Heart left ventricle (tissue), 16 donors: ENCODE measurements around the gene APBB1. TPM values are rescaled to one million over a fixed set of nuclear protein-coding genes. Genes with fewer than 3 reads are reported as not detected.

ENCODE experiments used
- ATAC-seq, 4 donors: fragments of 200-7000 bp; cut with Tn5 transposase; one replicate each; pipeline ENCODE4 v1.9.1; 2020 to 2022; ENCODE audit warnings: moderate library complexity in 4 of 4, mild to moderate bottlenecking in 3 of 4, moderate number of reproducible peaks in 1 of 4
- DNase-seq, 5 donors: peaks; one replicate each; pipeline ENCODE4 v3.0.0-alpha.2; 2020
- H3K27ac ChIP-seq, 12 donors: fragments of 200-600 bp; sonication (generic) in 4 of 12; one replicate each; pipeline versions ENCODE4 v1.5.0 to v1.8.0; 2016 to 2022; ENCODE audit warnings: mild to moderate bottlenecking in 2 of 12
- H3K27me3 ChIP-seq, 9 donors: fragments of 200-600 bp; sonication (generic) in 2 of 9; one replicate each; pipeline versions ENCODE4 v1.5.1 to v1.8.0; 2016 to 2022; ENCODE audit warnings: mild to moderate bottlenecking in 3 of 9
- H3K36me3 ChIP-seq, 9 donors: fragments of 200-600 bp; sonication (generic) in 2 of 9; one replicate each; pipeline versions ENCODE4 v1.5.0 to v1.8.0; 2018 to 2022; ENCODE audit warnings: mild to moderate bottlenecking in 2 of 9
- H3K4me1 ChIP-seq, 12 donors: fragments of 200-600 bp; sonication (generic) in 4 of 12; one replicate each; pipeline versions ENCODE4 v1.5.0 to v1.8.0; 2016 to 2022; ENCODE audit warnings: mild to moderate bottlenecking in 3 of 12
- H3K4me3 ChIP-seq, 12 donors: fragments of 200-600 bp; sonication (generic) in 4 of 12; one replicate each; pipeline versions ENCODE4 v1.5.0 to v1.8.0; 2017 to 2022; ENCODE audit warnings: mild to moderate bottlenecking in 9 of 12, moderate library complexity in 4 of 12
- H3K9me3 ChIP-seq, 12 donors: fragments of 200-600 bp; sonication (generic) in 4 of 12; one replicate each; pipeline versions ENCODE4 v1.5.0 to v1.8.0; 2016 to 2022; ENCODE audit warnings: mild to moderate bottlenecking in 1 of 12
- CTCF ChIP-seq, 12 donors: fragments of 200-600 bp; sonication (generic) in 4 of 12; IDR thresholded peaks; one replicate each; pipeline versions ENCODE4 v1.5.0 to v1.8.0; 2018 to 2022; ENCODE audit warnings: antibody characterized with exemption in 12 of 12, mild to moderate bottlenecking in 5 of 12
- POLR2A ChIP-seq, 2 donors: fragments of 450-650 bp; IDR thresholded peaks; one replicate each; pipeline ENCODE4 v1.6.1; 2017; ENCODE audit warnings: antibody characterized with exemption in 2 of 2, mild to moderate bottlenecking in 2 of 2, moderate library complexity in 2 of 2
- WGBS, 4 donors: extraction: QIAGEN DNeasy Blood & Tissue Kit in 2 of 4; methylation state at CpG; one replicate each; pipeline versions ENCODE4 v1.1.5 to v1.1.7; 2013 to 2018; 5-methylcytosine and 5-hydroxymethylcytosine counted together
- intact Hi-C, 10 donors: fragments of 100-400 bp; cut with DNase I; formaldehyde crosslinking; loops; one replicate each; pipeline versions ENCODE4 v1.11.1 to v1.14.2; 2022
- polyA plus RNA-seq, 2 donors: library from polyadenylated mRNA; stranded (reverse); fragments of 200-250 nt; gene quantifications; one replicate each; pipeline ENCODE4 v1.2.3, GENCODE V29; 2013
- total RNA-seq, 9 donors: library from RNA; depleted of rRNA in 2 of 9; stranded (reverse); fragments of >200 nt in 2 of 9; fragmentation: NEBNext Ultra II Directional in 3 of 9; extraction: Animal tissue kit (Norgen Biotek cat#: 25700) in 3 of 9; gene quantifications; one replicate each; pipeline versions ENCODE4 v1.1.0 to v1.2.4, GENCODE V29; 2016 to 2023
- donor health status: ischemic (EF 13 %, LVEDD 7.1; RV severe dilation, severe dysfunction).
- donor health status: healthy with polysubstance abuse.
- donor health status: DM: no; HTN: yes; CAD: no.
- donor health status: DM: no; HTN: no; CAD: no.
- donor health status: ischemic (EF 25% LVEDD 6.9; RV normal size, moderate dysfunction).
- donor health status: ischemic (EF 25% LVEDD 5.7; RV mildly dilated, moderate dysfunction).
- donor health status: healthy.
- donor health status: DM: yes; HTN: yes; CAD: no.
- donor health status: ischemic (EF 35%, LVEDD 5.7; RV mildly dilated, moderate dysfunction).
- donor health status: nonischemic (EF 11% LVEDD 7.7; RV severe dilation, severe dysfunction).
- donor health status: DM: yes; HTN: yes; CAD: no.
- donor health status: PGD.
- donor health status: ischemic (EF 29% LVEDD 5.4; RV normal size, mild dysfunction).
- donor health status: nonischemic (EF 23%, LVEDD 6.1; RV moderate dilation, normal function).

The APBB1 gene
- total and polyA plus RNA-seq, 11 donors: 50.3 to 103 (median 83.5) TPM

- ATAC-seq (peak; percentile 96 to 98 (median 98)), DNase-seq (peak; percentile 95 to 97 (median 96))
- peak; percentile 30 to 92 for TF ChIP-seq POLR2A (IDR thresholded peaks at IDR 0.05)
- no peak for TF ChIP-seq CTCF (IDR thresholded peaks at IDR 0.05)
- 0 to 4% (median 1%) methylated on average over 18 to 63 of the region's 63 CpGs for WGBS, 4 donors
- Histone ChIP-seq H3K4me3 (peak within 1 kb of the TSS; percentile 62 to 97 (median 82)), H3K27ac (peak within 1 kb of the TSS; percentile 60 to 96 (median 90)), H3K27me3 (no peaks in the 10 kb centered on the region), H3K9me3 (no peaks in the 10 kb centered on the region), H3K36me3 (peaks cover 0 to 23% (median 17%) of the 10 kb centered on the region in 9 donors), H3K4me1 (peaks cover 0 to 36% (median 19%) of the 10 kb centered on the region in 12 donors)
- intact Hi-C loops: loop anchor here in 7 of 10 donors (1.0 to 10.0 kb wide), 10 partner anchors 29 to 315 kb away; partner anchors contain the start of genes APBB1 (in 4 of the 7), ARFIP2 (in 1 of the 7), ILK (in 1 of the 7) and MRPL17 (in 1 of the 7)
These were observed 28.8 kb downstream of the APBB1 start, which contains the start of gene SMPD1 for GRCh38 chr11:6389905-6390717. Gene SMPD1, plus strand, starts transcription at chr11:6390474. Its CDS starts 125 bp downstream, at chr11:6390599.

GRCh38 chr11:6388748-6389147 lies 30.1 kb downstream of the APBB1 start:
- DNase-seq: no peak
- no peak for TF ChIP-seq CTCF (IDR thresholded peaks at IDR 0.05)
- TF ChIP-seq POLR2A (IDR thresholded peaks at IDR 0.05): no peak
- H3K4me3 ChIP-seq: no peak overlapping the region
- peaks cover 0 to 10% (median 3%) of the 10 kb centered on the region in 9 donors for H3K36me3 ChIP-seq
- no peaks in the 10 kb centered on the region for H3K27me3 ChIP-seq
- H3K9me3 ChIP-seq: no peaks in the 10 kb centered on the region
- H3K4me1 ChIP-seq: peaks cover 0 to 36% (median 19%) of the 10 kb centered on the region in 12 donors
- intact Hi-C loops: loop anchor here in 3 of 10 donors (10.0 kb wide), 3 partner anchors 96 to 316 kb away; partner anchors contain the start of genes ARFIP2 (in 1 of the 3) and TIMM10B (in 1 of the 3)
- 95 to 98% (median 96%) methylated on average over 1 of the region's 1 CpG for WGBS, 4 donors
- H3K27ac ChIP-seq: peak overlapping the region in 7 of 12 donors; percentile 3 to 96 (median 90)
- ATAC-seq: no peak

- ATAC-seq (no peak), DNase-seq (no peak)
- Histone ChIP-seq H3K36me3 (peaks cover 0 to 5% (median under 1%) of the 10 kb centered on the region in 9 donors), H3K27me3 (no peaks in the 10 kb centered on the region), H3K27ac (peak overlapping the region in 1 of 12 donors; percentile 3), H3K4me3 (no peak overlapping the region), H3K4me1 (peaks cover 0 to 30% (median 19%) of the 10 kb centered on the region in 12 donors), H3K9me3 (no peaks in the 10 kb centered on the region)
- 77 to 86% (median 80%) methylated on average over 12 of the region's 12 CpGs for WGBS, 4 donors
- no peak for TF ChIP-seq POLR2A (IDR thresholded peaks at IDR 0.05)
- no peak for TF ChIP-seq CTCF (IDR thresholded peaks at IDR 0.05)
- intact Hi-C loops: loop anchor here in 3 of 10 donors (10.0 kb wide), 3 partner anchors 97 to 317 kb away; partner anchors contain the start of genes ARFIP2 (in 1 of the 3) and TIMM10B (in 1 of the 3)
These were observed 30.9 kb downstream of the APBB1 start for GRCh38 chr11:6387811-6388599.
